ENCODE data around the gene DIP2C.

Gene DIP2C

GRCh38 chr10:555682-556350 lies 133.7 kb downstream of the DIP2C start:
- DNase-seq (ENCODE audit: low read depth in 2 of 2) = no peak

- DNase-seq (ENCODE audit: low read depth in 2 of 2) = no peak
Measured at GRCh38 chr10:555281-555680, 134.2 kb downstream of the DIP2C start.

- no peak for DNase-seq (ENCODE audit: low read depth in 2 of 2)
Measured at GRCh38 chr10:554182-554848, 135.2 kb downstream of the DIP2C start.

- DNase-seq (ENCODE audit: low read depth in 2 of 2) = no peak
Measured at GRCh38 chr10:553233-553632, 136.2 kb downstream of the DIP2C start.

- no peak for DNase-seq (ENCODE audit: low read depth in 2 of 2)
Measured at GRCh38 chr10:552679-553078, 136.8 kb downstream of the DIP2C start.

GRCh38 chr10:551373-552252 lies 137.9 kb downstream of the DIP2C start:
- no peak for DNase-seq (ENCODE audit: low read depth in 2 of 2)

GRCh38 chr10:550665-551372 lies 138.6 kb downstream of the DIP2C start:
- no peak for DNase-seq (ENCODE audit: low read depth in 2 of 2)

GRCh38 chr10:549391-549790 lies 140.1 kb downstream of the DIP2C start:
- DNase-seq (ENCODE audit: low read depth in 2 of 2) = no peak

GRCh38 chr10:548238-548901 lies 141.1 kb downstream of the DIP2C start:
- no peak for DNase-seq (ENCODE audit: low read depth in 2 of 2)

- no peak for DNase-seq (ENCODE audit: low read depth in 2 of 2)
Measured at GRCh38 chr10:547591-548081, 141.8 kb downstream of the DIP2C start.

- DNase-seq (ENCODE audit: low read depth in 2 of 2) = no peak
Measured at GRCh38 chr10:546971-547590, 142.4 kb downstream of the DIP2C start.

- DNase-seq (ENCODE audit: low read depth in 2 of 2) = no peak
Measured at GRCh38 chr10:546451-546850, 143.0 kb downstream of the DIP2C start.

GRCh38 chr10:543862-544822 lies 145.3 kb downstream of the DIP2C start:
- no peak for DNase-seq (ENCODE audit: low read depth in 2 of 2)

GRCh38 chr10:543131-543530 lies 146.3 kb downstream of the DIP2C start:
- no peak for DNase-seq (ENCODE audit: low read depth in 2 of 2)

- no peak for DNase-seq (ENCODE audit: low read depth in 2 of 2)
Measured at GRCh38 chr10:541750-542371, 147.6 kb downstream of the DIP2C start.

- no peak for DNase-seq (ENCODE audit: low read depth in 2 of 2)
Measured at GRCh38 chr10:541041-541440, 148.4 kb downstream of the DIP2C start.

GRCh38 chr10:538895-539294 lies 150.6 kb downstream of the DIP2C start:
- DNase-seq (ENCODE audit: low read depth in 2 of 2) = no peak

GRCh38 chr10:536935-537334 lies 152.5 kb downstream of the DIP2C start:
- DNase-seq (ENCODE audit: low read depth in 2 of 2) = no peak

- DNase-seq (ENCODE audit: low read depth in 2 of 2) = no peak
Measured at GRCh38 chr10:536371-536925, 153.0 kb downstream of the DIP2C start.

All from stimulated activated CD4-positive, alpha-beta T cell treated with anti-CD3 and anti-CD28 coated beads, Interleukin-15, amount 100 ng/mL, for 48 hours (primary cell).